Testis (tissue), 5 donors: ENCODE data around the gene EPHX1. TPM values are rescaled to one million over a fixed set of nuclear protein-coding genes. Genes with fewer than 3 reads are reported as not detected.
A peak's percentile ranks its signal among the peaks of the same experiment; 100 is the strongest.
"Not testable (repeated sequence)": the region's sequence is repeated elsewhere in the genome, so short reads cannot be mapped to it uniquely, and the experiment has no call there.

Experiments used
- DNase-seq: peaks from one replicate; pipeline ENCODE4 v3.0.0-alpha.2; 2019
- H3K27ac ChIP-seq, 2 donors: fragments of 200-600 bp; sonication (generic); one replicate each; pipeline ENCODE4 v1.5.1; 2019
- H3K27me3 ChIP-seq: fragments of 200-600 bp; sonication (generic); one replicate; pipeline ENCODE4 v1.5.1; 2019
- H3K36me3 ChIP-seq: fragments of 200-600 bp; sonication (generic); one replicate; pipeline ENCODE4 v1.5.1; 2017; ENCODE audit warnings: low read depth; ENCODE audit errors: missing control alignments
- H3K4me1 ChIP-seq: fragments of 200-600 bp; sonication (generic); one replicate; pipeline ENCODE4 v1.5.1; 2019
- H3K4me3 ChIP-seq, 2 donors: fragments of 200-600 bp; sonication (generic); one replicate each; pipeline ENCODE4 v1.5.1; 2017 to 2019
- H3K9me3 ChIP-seq: fragments of 200-600 bp; sonication (generic); one replicate; pipeline ENCODE4 v1.5.1; 2017
- POLR2A ChIP-seq: fragments of 450-650 bp; IDR thresholded peaks from one replicate; pipeline ENCODE4 v1.6.1; 2017; ENCODE audit warnings: antibody characterized with exemption, mild to moderate bottlenecking, moderate library complexity
- WGBS, 2 donors: methylation state at CpG; one replicate each; pipeline ENCODE4 v1.1.5; 2018; 5-methylcytosine and 5-hydroxymethylcytosine counted together
- intact Hi-C: fragments of 100-400 bp; cut with DNase I; formaldehyde crosslinking; loops from one replicate; pipeline ENCODE4 v1.15.1; 2023; ENCODE audit warnings: low total_unique reads
- long read RNA-seq, 2 donors: transcript quantifications; one replicate each; lab custom pipeline, GENCODE V29; 2026
- polyA plus RNA-seq: library from polyadenylated mRNA; stranded (reverse); fragments of 350-450 nt; fragmentation: Illumina TruSeq; extraction: RNeasy Lipid Tissue Mini Kit (QIAGEN cat#74804); gene quantifications from one replicate; pipeline ENCODE4 v1.2.3, GENCODE V29; 2014; ENCODE audit warnings: low read depth, low replicate concordance; ENCODE audit not compliant: insufficient read depth
- total RNA-seq, 2 donors: library from RNA; depleted of rRNA; stranded (reverse); fragments of >200 nt; gene quantifications; one replicate each; pipeline ENCODE4 v1.2.3, GENCODE V29; 2016
- TF ChIP-seq, protein P1 (sequence below), 3 experiments: fragments of 450-650 bp in 2 of 3; fragments of 200-600 bp in 1 of 3; sonication (generic) in 1 of 3; IDR thresholded peaks; one replicate each; pipeline ENCODE4 v1.5.1; 2016 to 2019; ENCODE audit warnings: antibody characterized with exemption in 3 of 3, mild to moderate bottlenecking in 2 of 3, moderate library complexity in 1 of 3

The EPHX1 gene
- total RNA-seq (100 to 1,000 TPM; 145 to 173 TPM), polyA plus RNA-seq (161 TPM)
- long read RNA-seq, donor 1, transcript EPHX1-201 (9 exons, 1,660 nt), result major isoform, 181 of 539 reads
- long read RNA-seq, donor 1, transcript EPHX1-203 (4 exons, 567 nt), result minor isoform, 34 of 539 reads
- long read RNA-seq, donor 1, transcript EPHX1-206 (9 exons, 1,789 nt), result minor isoform, 11 of 539 reads
- long read RNA-seq, donor 1, partial matches to known transcripts, result 262 of 539 reads
- long read RNA-seq, donor 1, other reads (novel, unspliced or antisense), result 47 of 539 reads
- long read RNA-seq, donor 2, transcript EPHX1-201 (9 exons, 1,660 nt), result major isoform, 84 of 220 reads
- long read RNA-seq, donor 2, transcript EPHX1-206 (9 exons, 1,789 nt), result minor isoform, 5 of 220 reads
- long read RNA-seq, donor 2, transcript EPHX1-203 (4 exons, 567 nt), result minor isoform, 22 of 220 reads
- long read RNA-seq, donor 2, partial matches to known transcripts, result 102 of 220 reads
- long read RNA-seq, donor 2, other reads (novel, unspliced or antisense), result 5 of 220 reads

DNA sequence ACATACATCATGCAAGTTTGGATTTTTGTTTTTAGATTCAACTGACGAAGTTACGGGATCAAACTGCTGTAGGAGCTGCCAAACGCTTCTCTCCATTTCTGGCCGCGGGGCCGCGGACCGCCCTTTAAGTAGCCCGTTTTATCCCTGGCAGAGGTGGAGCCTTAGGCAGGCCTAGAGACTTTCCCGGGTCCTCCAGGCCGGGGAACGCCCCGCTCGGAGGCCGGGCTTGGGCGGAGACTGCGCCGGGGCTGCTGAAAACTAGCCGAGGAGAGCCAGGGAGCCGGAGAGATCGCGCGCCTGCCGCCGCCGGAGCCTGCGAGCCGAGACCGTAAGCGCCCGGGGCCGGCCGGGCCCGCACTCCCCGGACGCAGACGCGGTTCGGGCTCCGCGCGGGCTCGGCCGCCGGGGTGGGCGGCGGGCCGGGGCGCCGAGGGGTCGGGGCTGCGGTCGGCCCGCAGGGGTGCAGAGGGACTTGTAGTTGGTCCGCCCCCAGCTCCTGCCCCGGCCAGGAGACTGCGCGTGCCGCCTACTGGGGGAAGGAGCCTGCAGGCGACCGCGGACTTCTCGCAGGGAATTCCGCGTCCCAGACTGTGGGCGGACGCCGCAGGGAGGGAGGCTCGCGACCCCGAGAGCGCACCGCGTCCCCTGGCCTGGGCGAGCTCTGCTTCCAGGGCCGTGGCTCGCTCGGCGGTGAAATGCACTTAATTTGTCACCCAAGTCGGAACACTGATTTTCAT lies at the start of gene EPHX1:
Gene EPHX1 (plus strand): TSS at position 283 of the 737 bp plus-strand sequence. CDS start 18,606 bp downstream, outside the sequence.
- DNase-seq, result peak; percentile 93
- Histone ChIP-seq H3K27ac (peak within 1 kb of the TSS; percentile 70 to 87), H3K4me3 (peak within 1 kb of the TSS; percentile 73 to 77), H3K9me3 (no peaks in the 10 kb centered on the region), H3K27me3 (no peaks in the 10 kb centered on the region), H3K36me3 (no peaks in the 10 kb centered on the region), H3K4me1 (peaks cover 38% of the 10 kb centered on the region)
- WGBS, 2 donors, result 0% methylated on average over 8 to 77 of the region's 80 CpGs
- intact Hi-C loops, result no loop called here
- TF ChIP-seq, protein P1, sequence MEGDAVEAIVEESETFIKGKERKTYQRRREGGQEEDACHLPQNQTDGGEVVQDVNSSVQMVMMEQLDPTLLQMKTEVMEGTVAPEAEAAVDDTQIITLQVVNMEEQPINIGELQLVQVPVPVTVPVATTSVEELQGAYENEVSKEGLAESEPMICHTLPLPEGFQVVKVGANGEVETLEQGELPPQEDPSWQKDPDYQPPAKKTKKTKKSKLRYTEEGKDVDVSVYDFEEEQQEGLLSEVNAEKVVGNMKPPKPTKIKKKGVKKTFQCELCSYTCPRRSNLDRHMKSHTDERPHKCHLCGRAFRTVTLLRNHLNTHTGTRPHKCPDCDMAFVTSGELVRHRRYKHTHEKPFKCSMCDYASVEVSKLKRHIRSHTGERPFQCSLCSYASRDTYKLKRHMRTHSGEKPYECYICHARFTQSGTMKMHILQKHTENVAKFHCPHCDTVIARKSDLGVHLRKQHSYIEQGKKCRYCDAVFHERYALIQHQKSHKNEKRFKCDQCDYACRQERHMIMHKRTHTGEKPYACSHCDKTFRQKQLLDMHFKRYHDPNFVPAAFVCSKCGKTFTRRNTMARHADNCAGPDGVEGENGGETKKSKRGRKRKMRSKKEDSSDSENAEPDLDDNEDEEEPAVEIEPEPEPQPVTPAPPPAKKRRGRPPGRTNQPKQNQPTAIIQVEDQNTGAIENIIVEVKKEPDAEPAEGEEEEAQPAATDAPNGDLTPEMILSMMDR (IDR thresholded peaks at IDR 0.05), result peak in 1 of 3 experiments; percentile 9
- no peak for TF ChIP-seq POLR2A

DNA sequence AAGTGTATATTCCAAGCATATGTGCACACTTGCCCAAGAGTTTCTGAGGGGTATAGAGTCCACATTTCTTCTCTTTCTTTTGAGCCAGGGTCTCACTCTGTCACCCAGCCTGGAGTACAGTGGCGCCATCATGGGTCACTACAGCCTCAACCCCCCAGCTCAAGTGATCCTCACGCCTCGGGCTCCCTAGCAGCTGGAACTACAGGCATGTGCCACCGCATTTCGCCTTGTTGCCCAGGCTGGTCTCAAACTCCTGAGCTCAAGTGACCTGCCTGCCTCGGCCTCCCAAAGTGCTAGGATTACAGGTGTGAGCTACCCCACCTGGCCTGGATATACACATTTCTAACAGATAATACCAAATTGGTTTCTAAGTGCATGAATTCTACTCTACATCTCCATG lies 49.4 kb upstream of the EPHX1 start:
- no peaks in the 10 kb centered on the region for H3K36me3 ChIP-seq
- H3K4me1 ChIP-seq, result peaks cover 31% of the 10 kb centered on the region
- intact Hi-C loops, result no loop called here
- H3K4me3 ChIP-seq, result no peak overlapping the region
- no peaks in the 10 kb centered on the region for H3K27me3 ChIP-seq
- H3K27ac ChIP-seq, result no peak overlapping the region
- WGBS, 2 donors, result 91 to 97% methylated on average over 6 of the region's 6 CpGs
- no peaks in the 10 kb centered on the region for H3K9me3 ChIP-seq
- no peak for DNase-seq
- no peak for TF ChIP-seq POLR2A
- TF ChIP-seq, protein P1 (IDR thresholded peaks at IDR 0.05), result no peak

DNA sequence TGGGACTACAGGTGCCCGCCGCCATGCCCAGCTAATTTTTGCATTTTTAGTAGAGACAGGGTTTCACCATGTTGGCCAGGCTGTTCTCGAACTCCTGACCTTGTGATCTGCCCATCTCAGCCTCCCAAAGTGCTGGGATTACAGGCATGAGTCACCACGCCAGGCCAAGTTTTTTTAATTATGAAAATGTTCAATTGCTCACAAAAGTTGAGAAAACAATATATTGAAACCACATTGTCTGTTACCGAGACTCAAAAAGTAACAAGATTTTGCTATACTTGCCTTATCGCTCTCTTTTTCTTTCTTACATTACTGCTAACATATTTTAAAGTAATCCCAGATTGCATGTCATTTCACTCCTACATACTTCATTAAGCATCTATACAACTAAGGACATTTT lies 48.5 kb upstream of the EPHX1 start:
- H3K36me3 ChIP-seq, intact Hi-C loops, H3K27me3 ChIP-seq, DNase-seq, H3K9me3 ChIP-seq, H3K4me3 ChIP-seq, H3K27ac ChIP-seq: not testable (repeated sequence)
- 82 to 91% methylated on average over 6 of the region's 6 CpGs for WGBS, 2 donors
- H3K4me1 ChIP-seq, result peaks cover 23% of the 10 kb centered on the region

DNA sequence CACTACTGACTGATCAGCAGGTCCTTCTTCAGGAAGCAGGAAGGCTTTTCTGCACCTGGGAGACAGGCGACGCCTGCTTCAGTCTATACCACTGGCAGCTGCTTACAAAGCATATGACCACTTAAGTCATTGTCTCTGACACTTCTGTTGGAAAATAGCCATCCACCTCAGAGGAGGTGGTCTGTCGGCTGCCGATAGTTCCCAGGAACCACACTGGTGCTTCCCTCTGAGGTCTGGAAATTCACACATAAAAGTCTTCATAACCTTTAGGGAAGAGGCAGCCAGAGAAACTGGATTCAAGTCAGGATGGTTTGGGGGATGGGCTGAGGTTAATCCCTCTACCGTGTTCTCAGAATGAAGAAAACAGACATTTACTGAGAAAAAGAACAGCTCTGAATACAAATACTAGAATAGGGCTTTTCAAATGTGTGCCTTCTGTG lies 47.9 kb upstream of the EPHX1 start:
- intact Hi-C loops, result no loop called here
- no peak for DNase-seq
- H3K4me1 ChIP-seq, result peaks cover 30% of the 10 kb centered on the region
- H3K4me3 ChIP-seq, result no peak overlapping the region
- H3K27me3 ChIP-seq, result no peaks in the 10 kb centered on the region
- 55 to 65% methylated on average over 5 of the region's 5 CpGs for WGBS, 2 donors
- H3K9me3 ChIP-seq, result no peaks in the 10 kb centered on the region
- H3K27ac ChIP-seq, result no peak overlapping the region
- no peaks in the 10 kb centered on the region for H3K36me3 ChIP-seq
- TF ChIP-seq, protein P1 (IDR thresholded peaks at IDR 0.05), result no peak
- TF ChIP-seq POLR2A, result no peak

DNA sequence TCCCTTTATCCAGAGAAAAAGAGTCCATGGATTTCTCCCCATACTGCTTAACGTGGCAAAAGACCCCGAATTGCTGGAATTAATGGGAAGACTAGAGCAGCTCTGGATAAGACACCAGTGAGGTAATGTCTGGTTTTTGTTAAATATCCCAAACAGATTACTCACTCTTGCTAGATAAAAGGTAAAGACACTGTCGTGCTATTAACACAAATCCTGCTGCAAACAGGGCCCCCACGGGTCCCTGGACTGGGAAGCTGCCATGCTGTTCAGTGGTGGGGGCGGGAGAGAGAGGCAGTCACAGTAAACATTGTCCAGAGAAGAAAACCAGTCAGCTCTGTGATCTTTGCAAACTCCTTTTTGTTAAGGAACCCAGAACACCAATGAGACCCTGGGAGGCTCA lies 47.5 kb upstream of the EPHX1 start:
- intact Hi-C loops, result no loop called here
- H3K36me3 ChIP-seq, result no peaks in the 10 kb centered on the region
- TF ChIP-seq, protein P1 (IDR thresholded peaks at IDR 0.05), result no peak
- TF ChIP-seq POLR2A, result no peak
- no peaks in the 10 kb centered on the region for H3K27me3 ChIP-seq
- peaks cover 34% of the 10 kb centered on the region for H3K4me1 ChIP-seq
- no peak overlapping the region for H3K4me3 ChIP-seq
- H3K27ac ChIP-seq, result peak overlapping the region in 1 of 2 donors; percentile 21
- DNase-seq, result no peak
- 44 to 48% methylated on average over 5 of the region's 5 CpGs for WGBS, 2 donors
- no peaks in the 10 kb centered on the region for H3K9me3 ChIP-seq
